Mucosa of stomach (tissue), 1 donor: ENCODE measurements around the gene RASA4B.
A peak's percentile ranks its signal among the peaks of the same experiment; 100 is the strongest.
"Not testable (repeated sequence)": the region's sequence is repeated elsewhere in the genome, so short reads cannot be mapped to it uniquely, and the experiment has no call there.

Source experiments
- H3K27me3 ChIP-seq: one replicate; pipeline ENCODE4 v1.7.0; 2013; ENCODE audit warnings: mild to moderate bottlenecking, low read length; ENCODE audit not compliant: control insufficient read depth, insufficient read depth
- H3K36me3 ChIP-seq: one replicate; pipeline ENCODE4 v1.7.0; 2013; ENCODE audit warnings: low read length; ENCODE audit not compliant: control insufficient read depth, insufficient read depth
- H3K4me1 ChIP-seq: one replicate; pipeline ENCODE4 v1.7.0; 2013; ENCODE audit warnings: mild to moderate bottlenecking, low read length; ENCODE audit not compliant: control insufficient read depth, insufficient read depth
- H3K4me3 ChIP-seq: one replicate; pipeline ENCODE4 v1.7.0; 2013; ENCODE audit warnings: low read length
- H3K9ac ChIP-seq: one replicate; pipeline ENCODE4 v1.7.0; 2013; ENCODE audit warnings: mild to moderate bottlenecking, low read length, moderate library complexity
- H3K9me3 ChIP-seq: one replicate; pipeline ENCODE4 v1.7.0; 2013; ENCODE audit warnings: mild to moderate bottlenecking, low read length, moderate library complexity; ENCODE audit not compliant: control insufficient read depth
- donor health status: Pancreatic carcinoma.

Gene RASA4B

DNA sequence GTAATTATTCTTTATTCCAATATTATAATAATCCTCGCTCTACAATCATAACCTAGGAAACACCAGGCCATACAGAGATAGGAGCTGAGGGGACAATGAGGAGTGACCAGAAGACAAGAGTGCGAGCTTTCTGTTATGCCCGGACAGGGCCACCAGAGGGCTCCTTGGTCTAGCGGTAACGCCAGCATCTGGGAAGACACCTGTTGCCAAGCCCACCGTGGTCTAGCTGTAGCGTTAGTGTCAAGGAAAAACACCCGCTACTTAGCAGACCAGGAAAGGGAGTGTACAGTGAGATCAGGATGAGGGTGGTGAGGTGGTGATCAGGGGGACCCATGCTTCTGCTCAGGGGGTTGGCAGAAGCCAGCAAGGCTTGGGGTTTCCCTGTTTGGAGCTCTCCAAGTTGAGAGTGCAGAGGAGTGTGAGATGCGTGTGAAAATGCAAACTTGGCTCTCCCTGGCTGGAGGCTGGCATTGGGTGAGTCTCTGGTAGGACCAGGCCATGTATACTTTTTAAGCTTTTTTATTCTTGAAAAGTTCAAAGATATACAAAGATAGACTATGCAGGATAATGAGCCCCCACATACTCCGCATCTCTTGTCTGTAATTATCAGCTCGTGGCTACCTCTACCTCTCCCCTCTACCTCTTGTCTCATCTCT, 37.5 kb downstream of the RASA4B start:
- H3K9me3 ChIP-seq, H3K36me3 ChIP-seq, H3K4me3 ChIP-seq, H3K4me1 ChIP-seq, H3K27me3 ChIP-seq, H3K9ac ChIP-seq: not testable (repeated sequence)

DNA sequence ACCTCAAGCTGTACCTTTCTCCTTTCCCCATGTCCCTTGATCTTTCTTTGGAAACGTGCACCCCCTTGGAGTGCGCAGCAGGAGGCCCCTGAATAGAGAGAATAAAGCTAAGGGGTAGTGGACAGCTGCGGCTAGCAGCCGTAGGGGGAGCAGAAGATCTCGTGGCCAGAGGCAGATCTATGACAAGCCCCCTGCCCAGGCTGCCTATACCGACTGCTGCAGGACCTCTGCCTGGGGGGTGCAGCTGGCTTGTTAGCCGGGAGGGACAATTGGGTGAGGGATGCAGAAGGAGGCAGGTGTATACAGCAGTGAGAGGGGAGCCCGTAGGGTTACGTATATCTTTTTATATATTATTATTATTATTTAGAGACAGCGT, 38.4 kb downstream of the RASA4B start:
- H3K9ac ChIP-seq, H3K36me3 ChIP-seq, H3K4me1 ChIP-seq, H3K9me3 ChIP-seq, H3K4me3 ChIP-seq, H3K27me3 ChIP-seq: not testable (repeated sequence)

DNA sequence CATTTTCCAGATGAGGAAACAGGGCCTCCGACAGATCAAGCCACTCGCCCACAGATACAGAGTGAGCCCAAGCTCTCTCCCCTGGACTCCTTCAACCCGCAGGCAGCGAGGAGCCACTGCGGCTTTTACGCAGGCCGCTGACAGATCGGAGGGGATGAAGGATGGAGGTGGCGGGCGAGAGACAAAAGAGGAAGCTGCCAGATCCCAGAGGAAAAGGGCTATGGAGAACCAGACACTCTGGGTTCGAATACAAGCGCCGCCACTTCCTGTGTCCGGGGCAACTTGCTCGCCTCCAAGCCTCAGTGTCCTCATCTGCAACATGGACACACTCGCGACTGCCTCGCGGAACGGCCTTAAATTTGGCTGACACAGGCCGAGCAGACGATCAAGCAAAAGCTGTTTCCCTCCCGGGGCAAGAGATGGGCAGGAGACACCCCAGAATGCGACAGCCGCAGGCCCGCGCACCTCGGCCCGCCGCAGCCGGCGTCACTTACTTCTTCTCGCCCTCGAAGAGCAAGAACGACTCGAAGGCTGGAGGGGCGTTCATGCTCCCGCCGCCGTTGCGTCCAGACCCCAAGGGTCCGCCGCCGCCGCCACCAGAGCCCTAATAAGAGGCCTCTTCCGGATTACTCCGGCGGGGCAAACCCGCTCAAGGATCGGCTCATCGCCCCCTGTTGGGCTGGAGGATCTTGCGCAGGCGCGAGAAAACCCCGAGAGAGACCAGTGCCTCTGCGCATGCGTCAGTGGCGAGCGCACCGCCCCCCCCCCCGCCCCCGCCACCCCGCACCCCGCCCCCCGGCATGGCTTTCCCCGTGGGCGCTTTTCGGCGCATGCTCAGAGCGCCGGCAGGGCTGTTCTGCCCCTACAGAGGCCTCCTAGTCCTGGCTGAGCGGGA, 39.0 kb downstream of the RASA4B start, which contains the start of gene POLR2J:
Gene POLR2J, minus strand, starts transcription at position 609 of the 895 bp plus-strand sequence. Its CDS starts 62 bp downstream, at position 547.
- not testable (repeated sequence) for H3K9ac ChIP-seq, H3K27me3 ChIP-seq, H3K4me3 ChIP-seq, H3K4me1 ChIP-seq, H3K36me3 ChIP-seq, H3K9me3 ChIP-seq

DNA sequence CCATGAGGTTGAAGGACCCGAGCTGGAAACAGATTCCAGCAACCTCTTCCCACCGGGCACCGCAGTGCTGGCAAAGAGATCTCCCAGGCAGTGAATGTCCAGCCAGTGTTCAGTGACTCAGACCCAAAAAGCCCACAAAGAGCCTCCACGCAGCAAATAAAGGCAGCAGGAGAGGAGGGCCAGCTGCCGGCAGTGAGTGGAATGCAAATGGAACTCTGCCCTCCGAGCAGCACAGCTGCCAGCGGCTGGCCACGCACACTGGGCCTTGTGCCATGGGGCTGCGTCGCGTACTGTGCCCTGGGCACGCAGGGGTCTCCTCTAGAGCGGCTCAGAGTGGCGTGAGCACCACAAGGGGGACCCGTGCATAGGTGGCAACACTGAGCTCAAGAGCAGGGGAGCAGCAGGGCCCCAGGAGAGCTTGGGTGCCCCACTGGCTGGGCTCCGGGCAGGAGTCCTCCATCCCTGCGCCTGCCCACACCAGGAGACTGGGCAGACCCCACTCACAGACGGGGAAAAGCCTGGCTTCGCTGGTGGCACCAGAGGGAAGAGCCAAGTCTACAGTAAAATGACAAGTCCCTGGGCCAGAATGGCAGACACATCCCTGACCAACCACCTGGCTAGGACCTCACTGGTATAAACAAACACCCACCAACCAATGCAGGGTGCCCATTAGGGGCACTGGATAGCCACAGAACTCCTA, 42.7 kb downstream of the RASA4B start:
- H3K4me3 ChIP-seq, H3K36me3 ChIP-seq, H3K4me1 ChIP-seq, H3K9me3 ChIP-seq, H3K27me3 ChIP-seq, H3K9ac ChIP-seq: not testable (repeated sequence)

DNA sequence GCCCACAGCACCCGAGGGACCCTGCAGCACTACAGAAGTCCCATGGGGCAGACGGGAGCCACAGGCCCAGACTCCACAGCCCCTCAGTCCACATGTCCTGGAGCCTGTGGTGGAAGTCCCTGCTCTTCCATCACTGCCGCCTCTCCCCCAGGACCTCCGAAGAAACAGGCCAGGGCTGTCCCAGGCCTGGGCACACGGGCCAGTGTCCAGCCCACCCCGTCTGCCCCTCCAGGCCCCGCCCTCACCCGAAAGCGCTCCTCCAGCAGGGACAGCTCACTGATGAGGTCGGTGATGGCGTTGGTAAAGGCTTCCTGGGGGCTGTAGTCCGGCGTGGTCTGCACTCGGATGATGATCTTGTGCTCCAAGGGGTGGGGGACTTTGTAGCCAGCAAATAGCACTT, 43.5 kb downstream of the RASA4B start:
- H3K9me3 ChIP-seq, H3K9ac ChIP-seq, H3K4me1 ChIP-seq, H3K4me3 ChIP-seq, H3K36me3 ChIP-seq, H3K27me3 ChIP-seq: not testable (repeated sequence)

DNA sequence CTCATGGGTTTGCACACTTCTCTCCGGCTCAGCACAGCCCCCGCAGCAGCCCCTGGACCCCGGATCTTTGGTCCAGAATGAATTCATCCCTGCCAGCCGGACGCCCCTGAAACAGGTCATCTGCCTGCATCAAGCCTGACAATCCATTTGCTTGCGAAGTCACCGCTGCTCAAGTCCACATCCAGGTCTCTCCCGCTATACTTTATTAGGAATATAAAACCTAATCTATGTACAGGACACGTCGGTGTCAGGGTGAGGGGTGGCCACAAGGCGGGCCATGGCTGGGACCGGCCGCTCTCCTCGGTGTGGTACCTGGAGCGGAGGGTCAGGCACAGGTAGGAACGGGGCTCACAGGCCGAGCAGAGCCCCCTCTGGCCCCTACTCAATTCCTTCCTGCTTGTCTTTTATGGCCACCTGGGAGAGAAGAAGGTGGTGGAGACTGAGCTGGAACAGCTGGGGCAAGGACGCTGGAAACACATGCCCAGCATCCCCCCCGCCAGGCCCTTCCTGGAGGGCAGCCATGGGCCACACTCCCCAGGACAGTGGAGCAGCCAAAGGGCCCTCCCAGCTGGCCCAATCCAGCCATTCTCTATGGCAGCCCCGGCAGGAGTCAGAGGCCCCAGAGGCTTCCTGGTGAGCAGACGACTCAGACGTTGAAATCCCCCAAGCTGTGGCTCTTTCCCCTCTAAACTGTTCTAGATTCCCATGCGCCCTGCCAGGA, 44.1 kb downstream of the RASA4B start:
- Histone ChIP-seq H3K4me1 (peaks cover 9% of the 10 kb centered on the region), H3K27me3 (no peaks in the 10 kb centered on the region), H3K36me3 (peaks cover 5% of the 10 kb centered on the region), H3K9me3 (no peaks in the 10 kb centered on the region), H3K4me3 (no peak overlapping the region), H3K9ac (no peak overlapping the region)

DNA sequence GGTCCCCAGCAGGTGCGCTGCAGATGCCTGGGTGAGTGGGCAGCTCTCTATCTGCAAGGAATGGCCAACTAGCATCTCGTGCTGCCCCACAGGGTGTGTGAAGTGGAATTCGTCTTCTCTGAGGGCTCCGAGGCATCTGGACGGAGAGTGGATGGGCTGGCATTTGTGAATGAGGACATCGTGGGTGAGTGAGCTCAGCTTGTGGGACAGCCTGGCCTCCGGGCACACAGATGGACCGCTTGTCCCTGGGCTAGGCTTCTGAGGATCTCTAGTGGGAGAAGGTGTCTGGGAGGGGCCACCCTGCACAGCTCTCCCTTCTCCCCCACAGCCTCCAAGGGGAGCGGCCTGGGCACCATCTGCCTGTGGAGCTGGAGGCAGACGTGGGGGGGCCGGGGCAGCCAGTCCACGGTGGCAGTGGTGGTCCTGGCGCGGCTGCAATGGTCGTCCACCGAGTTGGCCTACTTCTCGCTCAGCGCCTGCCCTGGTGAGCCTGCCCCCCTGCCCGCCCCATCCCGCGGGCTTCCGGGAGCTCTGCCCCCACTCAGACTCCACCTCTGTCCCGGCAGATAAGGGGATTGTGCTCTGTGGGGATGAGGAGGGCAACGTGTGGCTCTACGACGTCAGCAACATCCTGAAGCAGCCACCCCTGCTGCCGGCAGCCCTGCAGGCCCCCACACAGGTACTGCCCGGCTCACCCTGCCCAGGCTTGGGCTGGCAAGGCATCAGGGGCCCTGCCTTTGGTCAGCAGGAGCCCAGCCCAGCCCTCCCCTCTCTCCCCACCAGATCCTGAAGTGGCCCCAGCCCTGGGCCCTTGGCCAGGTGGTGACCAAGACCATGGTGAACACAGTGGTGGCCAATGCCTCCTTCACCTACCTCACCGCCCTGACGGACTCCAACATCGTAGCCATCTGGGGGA, 45.2 kb downstream of the RASA4B start:
- no peaks in the 10 kb centered on the region for H3K27me3 ChIP-seq
- H3K4me1 ChIP-seq, result peaks cover 9% of the 10 kb centered on the region
- H3K9ac ChIP-seq, result no peak overlapping the region
- H3K36me3 ChIP-seq, result peaks cover 5% of the 10 kb centered on the region
- no peak overlapping the region for H3K4me3 ChIP-seq
- H3K9me3 ChIP-seq, result no peaks in the 10 kb centered on the region

DNA sequence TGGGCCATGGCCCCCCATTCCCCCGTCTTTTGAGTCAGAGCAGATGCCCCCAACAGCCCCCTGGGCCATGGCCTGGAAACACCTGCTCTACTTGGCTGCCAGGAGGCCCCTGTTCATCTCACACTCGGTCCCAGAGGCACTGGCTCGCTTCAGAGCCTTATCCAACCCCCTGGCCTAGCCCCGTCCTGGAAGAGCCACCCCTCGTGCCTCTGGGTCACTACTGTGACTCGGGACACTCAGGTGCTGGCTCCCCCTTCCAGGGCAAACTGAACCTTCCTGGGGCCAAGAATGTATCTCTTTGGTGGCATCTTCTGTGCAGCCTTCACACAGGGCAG, 45.8 kb downstream of the RASA4B start:
- Histone ChIP-seq H3K4me3 (no peak overlapping the region), H3K27me3 (no peaks in the 10 kb centered on the region), H3K4me1 (peaks cover 9% of the 10 kb centered on the region), H3K9ac (no peak overlapping the region), H3K9me3 (no peaks in the 10 kb centered on the region), H3K36me3 (peaks cover 5% of the 10 kb centered on the region)

DNA sequence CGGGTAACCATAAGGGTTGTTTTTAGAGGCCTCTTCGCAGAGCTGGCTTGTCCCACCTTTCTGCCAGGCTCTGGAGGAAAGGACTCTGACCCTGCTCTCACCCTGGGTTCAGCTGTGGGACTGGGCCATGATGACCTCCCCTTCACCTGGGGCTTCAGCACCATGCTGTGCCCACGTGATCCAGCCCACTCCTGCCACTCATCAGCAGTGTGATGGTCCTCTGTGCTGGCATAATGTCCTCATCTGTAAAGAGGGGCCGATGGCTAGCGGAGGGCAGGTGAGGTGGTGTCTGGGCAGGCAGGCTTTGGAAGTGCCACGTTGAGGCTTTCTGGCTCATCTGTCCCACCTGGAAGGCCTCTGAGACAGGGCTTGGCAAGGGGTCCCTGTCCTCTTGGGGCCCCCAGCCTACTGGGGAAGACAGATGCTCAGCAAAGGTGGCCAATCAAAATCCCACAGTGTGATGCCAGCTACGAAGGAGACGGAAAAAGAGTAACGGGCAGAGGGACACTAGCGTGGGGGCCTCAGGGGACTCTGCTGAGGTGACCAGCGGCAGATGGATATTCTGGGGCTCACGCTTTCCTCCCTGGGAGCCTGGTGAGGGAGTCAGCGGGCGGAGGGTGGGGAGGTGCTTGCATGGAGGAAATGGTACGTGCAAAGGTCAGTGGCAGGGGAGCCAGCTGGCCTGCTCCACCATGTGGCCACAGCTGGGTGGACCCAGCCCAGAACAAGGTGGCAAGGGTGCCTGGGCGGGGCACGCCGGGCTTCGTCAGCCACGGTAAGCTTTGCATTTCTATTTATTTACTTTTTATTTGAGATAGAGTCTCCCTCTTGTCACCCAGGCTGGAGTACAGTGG, 47.4 kb downstream of the RASA4B start:
- H3K36me3 ChIP-seq, result peaks cover 5% of the 10 kb centered on the region
- H3K27me3 ChIP-seq, result no peaks in the 10 kb centered on the region
- H3K9me3 ChIP-seq, result no peaks in the 10 kb centered on the region
- no peak overlapping the region for H3K4me3 ChIP-seq
- peak overlapping the region; percentile 53 for H3K9ac ChIP-seq
- H3K4me1 ChIP-seq, result peaks cover 16% of the 10 kb centered on the region

DNA sequence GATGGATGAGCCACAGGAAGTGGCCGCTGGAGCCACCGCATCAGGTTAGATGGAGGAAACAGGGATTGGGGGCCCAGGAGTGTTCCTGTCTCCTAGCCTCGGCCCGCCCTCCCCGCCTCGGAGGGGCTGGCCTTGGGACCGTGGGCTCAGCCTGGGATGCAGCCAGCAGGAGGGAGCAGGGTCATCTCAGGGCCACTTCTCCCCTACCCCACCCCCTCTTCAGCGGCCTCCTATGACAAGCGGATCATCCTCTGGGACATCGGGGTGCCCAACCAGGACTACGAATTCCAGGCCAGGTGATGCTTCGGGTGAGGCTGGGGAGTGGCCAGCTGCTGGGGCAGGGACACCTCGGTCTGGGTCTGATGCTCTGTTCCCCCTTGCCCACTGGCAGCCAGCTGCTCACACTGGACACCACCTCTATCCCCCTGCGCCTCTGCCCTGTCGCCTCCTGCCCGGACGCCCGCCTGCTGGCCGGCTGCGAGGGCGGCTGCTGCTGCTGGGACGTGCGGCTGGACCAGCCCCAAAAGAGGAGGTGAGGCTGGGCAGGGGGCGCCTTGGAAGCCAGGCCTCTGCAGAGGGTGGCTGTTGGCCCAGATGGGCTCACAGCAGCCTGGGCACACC, 48.1 kb downstream of the RASA4B start:
- H3K36me3 ChIP-seq, result peaks cover 5% of the 10 kb centered on the region
- H3K9ac ChIP-seq, result peak overlapping the region; percentile 53
- H3K27me3 ChIP-seq, result no peaks in the 10 kb centered on the region
- peaks cover 16% of the 10 kb centered on the region for H3K4me1 ChIP-seq
- H3K9me3 ChIP-seq, result no peaks in the 10 kb centered on the region
- no peak overlapping the region for H3K4me3 ChIP-seq
